CD4-positive, alpha-beta memory T cell (primary cell): ENCODE data around the gene DGKB. TPM values are rescaled to one million over a fixed set of nuclear protein-coding genes. Genes with fewer than 3 reads are reported as not detected.

Source experiments
- CTCF ChIA-PET: fragments of 350-600 bp; sonication (Branson Sonifier 250); formaldehyde crosslinking; loops from one replicate; lab custom pipeline; 2021; ENCODE audit warnings: inconsistent platforms; ENCODE audit not compliant: partially characterized antibody; lab: Charles Lee
- POLR2A ChIA-PET: fragments of 350-600 bp; sonication (Branson Sonifier 250); formaldehyde crosslinking; loops from one replicate; lab custom pipeline; 2021; ENCODE audit not compliant: partially characterized antibody; lab: Charles Lee
- DNase-seq, 5 donors: peaks; one replicate each; pipeline versions ENCODE4 v3.0.0 to v3.0.0-alpha.2; 2020 to 2022; ENCODE audit warnings: mixed read lengths in 1 of 5
- H3K27ac ChIP-seq: one replicate; pipeline ENCODE4 v1.7.0; 2013; ENCODE audit warnings: low read depth, low read length
- H3K27me3 ChIP-seq: 2 replicates; pipeline ENCODE4 v1.7.0; 2013; ENCODE audit warnings: mild to moderate bottlenecking, low read length, moderate library complexity; ENCODE audit not compliant: insufficient read depth
- H3K36me3 ChIP-seq: 2 replicates; pipeline ENCODE4 v1.7.0; 2013; ENCODE audit warnings: mild to moderate bottlenecking, low read length, moderate library complexity; ENCODE audit not compliant: insufficient read depth
- H3K4me1 ChIP-seq: 2 replicates; pipeline ENCODE4 v1.7.0; 2013; ENCODE audit warnings: mild to moderate bottlenecking, low read length, moderate library complexity; ENCODE audit not compliant: insufficient read depth
- H3K4me3 ChIP-seq, 2 donors: one replicate each; pipeline ENCODE4 v1.7.0; 2013; ENCODE audit warnings: low read length in 2 of 2, mild to moderate bottlenecking in 1 of 2
- H3K9me3 ChIP-seq, 2 donors: one replicate each; pipeline ENCODE4 v1.7.0; 2013; ENCODE audit warnings: low read length in 2 of 2, control low read depth in 1 of 2; ENCODE audit not compliant: control insufficient read depth in 1 of 2
- H3K27ac Mint-ChIP-seq, 7 donors: one replicate each; pipeline ENCODE4 v1.8.0; 2020 to 2021; ENCODE audit warnings: mixed read lengths in 7 of 7, mild to moderate bottlenecking in 6 of 7, inconsistent platforms in 3 of 7, moderate library complexity in 3 of 7
- H3K27me3 Mint-ChIP-seq, 2 donors: one replicate each; pipeline ENCODE4 v1.8.0; 2020 to 2021; ENCODE audit warnings: mixed read lengths in 2 of 2
- H3K36me3 Mint-ChIP-seq, 2 donors: one replicate each; pipeline ENCODE4 v1.8.0; 2020 to 2021; ENCODE audit warnings: mixed read lengths in 2 of 2, inconsistent platforms in 1 of 2, mild to moderate bottlenecking in 1 of 2
- H3K4me1 Mint-ChIP-seq, 4 donors: one replicate each; pipeline ENCODE4 v1.8.0; 2020 to 2021; ENCODE audit warnings: mixed read lengths in 4 of 4, mild to moderate bottlenecking in 1 of 4
- H3K4me3 Mint-ChIP-seq, 8 donors: one replicate each; pipeline ENCODE4 v1.8.0; 2020 to 2021; ENCODE audit warnings: mixed read lengths in 8 of 8, mild to moderate bottlenecking in 7 of 8, moderate library complexity in 6 of 8, inconsistent platforms in 3 of 8
- H3K9me3 Mint-ChIP-seq, 8 donors: one replicate each; pipeline ENCODE4 v1.8.0; 2020 to 2021; ENCODE audit warnings: mixed read lengths in 8 of 8, mild to moderate bottlenecking in 5 of 8, inconsistent platforms in 3 of 8, moderate library complexity in 1 of 8
- intact Hi-C: fragments of 100-400 bp; cut with micrococcal nuclease; formaldehyde crosslinking; loops from one replicate; pipeline ENCODE4 v1.15.1; 2023
- polyA plus RNA-seq, 2 donors: library from polyadenylated mRNA; unstranded; fragments of 300-500 nt; fragmentation: Illumina TruSeq; gene quantifications; one replicate each; pipeline ENCODE4 v1.2.3, GENCODE V29; 2021
- total RNA-seq, 2 experiments: library from RNA; stranded (reverse); gene quantifications; one replicate each; pipeline ENCODE4 v1.2.3, GENCODE V29; 2021

The DGKB gene
- total and polyA plus RNA-seq, 4 experiments from 2014 or later = not detected

DNA sequence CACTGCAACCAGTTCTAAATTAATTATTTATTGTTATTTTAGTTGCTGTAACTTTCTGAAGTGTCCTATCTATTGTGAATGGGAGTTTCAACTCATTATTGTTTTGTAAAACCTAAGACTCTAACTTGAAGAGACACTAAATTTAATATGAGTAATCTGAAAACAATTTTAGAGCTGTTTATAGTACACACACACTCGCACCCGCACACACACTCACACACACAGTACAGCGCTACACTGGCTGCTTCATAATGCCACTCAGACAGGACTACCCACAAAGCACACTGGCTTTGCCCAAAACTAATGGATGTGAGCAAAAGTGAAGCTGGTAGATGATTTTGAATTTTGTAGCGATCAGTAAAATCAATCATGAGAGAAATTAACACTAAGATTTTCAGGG lies 674.2 kb downstream of the DGKB start:
- Mint-ChIP-seq H3K9me3 (peaks cover 0 to 2% (median 0%) of the 10 kb centered on the region in 8 donors), H3K27me3 (no peaks in the 10 kb centered on the region), H3K4me3 (no peak overlapping the region), H3K4me1 (no peaks in the 10 kb centered on the region), H3K36me3 (no peaks in the 10 kb centered on the region), H3K27ac (no peak overlapping the region)
- H3K4me1 ChIP-seq = no peaks in the 10 kb centered on the region
- H3K27ac ChIP-seq = no peak overlapping the region
- H3K27me3 ChIP-seq = no peaks in the 10 kb centered on the region
- intact Hi-C loops = no loop called here
- no peak for DNase-seq
- H3K36me3 ChIP-seq = no peaks in the 10 kb centered on the region
- ChIA-PET POLR2A (no interaction called here), CTCF (no interaction called here)
- H3K4me3 ChIP-seq = no peak overlapping the region
- H3K9me3 ChIP-seq = no peaks in the 10 kb centered on the region

GRCh38 chr7:14226126-14226525 lies 676.4 kb downstream of the DGKB start:
- Mint-ChIP-seq H3K36me3 (no peaks in the 10 kb centered on the region), H3K4me1 (no peaks in the 10 kb centered on the region), H3K9me3 (peaks cover 0 to 2% (median 0%) of the 10 kb centered on the region in 8 donors), H3K27me3 (no peaks in the 10 kb centered on the region), H3K4me3 (no peak overlapping the region), H3K27ac (no peak overlapping the region)
- ChIA-PET CTCF (no interaction called here), POLR2A (no interaction called here)
- intact Hi-C loops = no loop called here
- Histone ChIP-seq H3K4me3 (no peak overlapping the region), H3K27ac (no peak overlapping the region), H3K36me3 (no peaks in the 10 kb centered on the region), H3K27me3 (no peaks in the 10 kb centered on the region), H3K4me1 (no peaks in the 10 kb centered on the region), H3K9me3 (no peaks in the 10 kb centered on the region)
- no peak for DNase-seq

- intact Hi-C loops = no loop called here
- ChIA-PET CTCF (no interaction called here), POLR2A (no interaction called here)
- Mint-ChIP-seq H3K27me3 (peaks cover 0 to 2% of the 10 kb centered on the region in 2 donors), H3K9me3 (no peaks in the 10 kb centered on the region), H3K36me3 (no peaks in the 10 kb centered on the region), H3K27ac (no peak overlapping the region), H3K4me3 (no peak overlapping the region), H3K4me1 (no peaks in the 10 kb centered on the region)
- Histone ChIP-seq H3K4me1 (no peaks in the 10 kb centered on the region), H3K36me3 (no peaks in the 10 kb centered on the region), H3K9me3 (no peaks in the 10 kb centered on the region), H3K27me3 (no peaks in the 10 kb centered on the region), H3K4me3 (no peak overlapping the region), H3K27ac (no peak overlapping the region)
- no peak for DNase-seq
Measured at GRCh38 chr7:14219125-14219524, 683.4 kb downstream of the DGKB start.

- DNase-seq = no peak
- POLR2A ChIA-PET = no interaction called here
Measured at GRCh38 chr7:14218338-14218737, 684.2 kb downstream of the DGKB start.

DNA sequence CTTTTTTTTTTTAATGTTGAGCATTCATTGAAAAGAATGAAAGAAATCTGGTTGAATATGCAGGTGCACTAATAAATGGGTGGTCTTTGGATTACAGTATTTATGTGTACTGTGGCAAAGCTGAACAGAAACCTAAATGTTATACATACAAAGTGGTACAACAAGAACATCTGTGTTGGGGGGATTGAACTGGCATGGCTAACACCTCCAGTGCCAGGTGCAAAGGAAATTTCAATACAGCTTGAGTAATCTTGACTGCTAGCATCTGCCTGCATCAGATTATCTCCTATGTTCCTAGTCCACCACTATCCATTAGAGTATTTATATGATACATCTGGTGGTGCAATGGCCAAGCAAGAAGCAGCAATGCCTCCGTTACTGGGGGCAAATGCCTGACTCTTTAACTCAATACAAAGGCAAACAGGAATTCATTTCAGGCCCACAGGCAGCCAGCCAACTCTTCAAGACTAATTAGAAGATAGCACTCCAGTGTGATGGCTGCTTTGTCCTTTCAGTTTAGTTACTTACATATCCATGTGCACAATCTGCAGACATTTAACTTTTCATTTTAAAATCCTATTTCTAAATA lies 692.6 kb downstream of the DGKB start:
- no peak for DNase-seq
- CTCF ChIA-PET = no interaction called here
- POLR2A ChIA-PET = no interaction called here

More at GRCh38 chr7:14218338-14218737, 684.2 kb downstream of the DGKB start:
- Histone ChIP-seq H3K27ac (no peak overlapping the region), H3K36me3 (no peaks in the 10 kb centered on the region), H3K4me1 (no peaks in the 10 kb centered on the region), H3K27me3 (no peaks in the 10 kb centered on the region), H3K4me3 (no peak overlapping the region), H3K9me3 (no peaks in the 10 kb centered on the region)
- H3K4me1 Mint-ChIP-seq = no peaks in the 10 kb centered on the region
- H3K9me3 Mint-ChIP-seq = no peaks in the 10 kb centered on the region
- H3K36me3 Mint-ChIP-seq = no peaks in the 10 kb centered on the region
- H3K4me3 Mint-ChIP-seq = no peak overlapping the region
- peaks cover 0 to 3% of the 10 kb centered on the region in 2 donors for H3K27me3 Mint-ChIP-seq
- intact Hi-C loops = no loop called here
- no peak overlapping the region for H3K27ac Mint-ChIP-seq
- CTCF ChIA-PET = no interaction called here

DNA sequence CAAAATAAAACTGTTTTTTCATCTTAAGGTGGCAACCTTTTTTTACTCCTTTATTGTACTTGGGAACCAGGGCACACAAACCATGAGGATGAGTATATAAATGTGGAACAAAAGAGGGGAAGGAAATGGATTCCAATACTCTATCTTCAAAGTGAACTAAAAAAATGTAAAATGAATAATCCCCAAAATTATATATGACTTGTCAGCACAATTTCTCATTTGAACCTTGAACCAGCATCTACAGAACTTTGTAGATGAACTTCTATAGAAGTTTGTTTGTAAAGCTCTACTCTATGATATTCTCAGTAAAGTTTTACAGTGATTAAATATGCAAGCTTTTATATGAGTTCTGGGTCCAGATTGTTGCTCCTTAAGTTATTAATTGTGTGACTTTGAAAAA lies 694.8 kb downstream of the DGKB start:
- Mint-ChIP-seq H3K36me3 (no peaks in the 10 kb centered on the region), H3K27me3 (no peaks in the 10 kb centered on the region), H3K27ac (no peak overlapping the region), H3K4me1 (peaks cover 0 to 1% (median 0%) of the 10 kb centered on the region in 4 donors), H3K4me3 (no peak overlapping the region), H3K9me3 (no peaks in the 10 kb centered on the region)
- DNase-seq = no peak
- H3K4me1 ChIP-seq = no peaks in the 10 kb centered on the region
- H3K27me3 ChIP-seq = no peaks in the 10 kb centered on the region
- ChIA-PET CTCF (no interaction called here), POLR2A (no interaction called here)
- intact Hi-C loops = no loop called here
- H3K4me3 ChIP-seq = no peak overlapping the region
- H3K27ac ChIP-seq = no peak overlapping the region
- no peaks in the 10 kb centered on the region for H3K9me3 ChIP-seq
- H3K36me3 ChIP-seq = no peaks in the 10 kb centered on the region

More for the DNA sequence above, 692.6 kb downstream of the DGKB start:
- no peaks in the 10 kb centered on the region for H3K36me3 Mint-ChIP-seq
- H3K9me3 ChIP-seq = no peaks in the 10 kb centered on the region
- H3K4me3 ChIP-seq = no peak overlapping the region
- peaks cover 0 to 3% of the 10 kb centered on the region in 2 donors for H3K27me3 Mint-ChIP-seq
- H3K4me3 Mint-ChIP-seq = no peak overlapping the region
- no peaks in the 10 kb centered on the region for H3K27me3 ChIP-seq
- H3K36me3 ChIP-seq = no peaks in the 10 kb centered on the region
- no peak overlapping the region for H3K27ac Mint-ChIP-seq
- intact Hi-C loops = no loop called here
- no peak overlapping the region for H3K27ac ChIP-seq
- no peaks in the 10 kb centered on the region for H3K9me3 Mint-ChIP-seq
- H3K4me1 ChIP-seq = no peaks in the 10 kb centered on the region
- peaks cover 0 to 1% (median 0%) of the 10 kb centered on the region in 4 donors for H3K4me1 Mint-ChIP-seq

- no peaks in the 10 kb centered on the region for H3K9me3 ChIP-seq
- no peak overlapping the region for H3K27ac ChIP-seq
- H3K4me3 Mint-ChIP-seq = no peak overlapping the region
- H3K9me3 Mint-ChIP-seq = no peaks in the 10 kb centered on the region
- no peaks in the 10 kb centered on the region for H3K27me3 ChIP-seq
- no peaks in the 10 kb centered on the region for H3K36me3 Mint-ChIP-seq
- no peaks in the 10 kb centered on the region for H3K4me1 ChIP-seq
- no peak overlapping the region for H3K4me3 ChIP-seq
- no peak overlapping the region for H3K27ac Mint-ChIP-seq
- H3K4me1 Mint-ChIP-seq = peaks cover 0 to 1% (median 0%) of the 10 kb centered on the region in 4 donors
- CTCF ChIA-PET = no interaction called here
- no peaks in the 10 kb centered on the region for H3K27me3 Mint-ChIP-seq
- POLR2A ChIA-PET = no interaction called here
- H3K36me3 ChIP-seq = no peaks in the 10 kb centered on the region
- intact Hi-C loops = no loop called here
- no peak for DNase-seq
Measured at GRCh38 chr7:14207138-14207537, 695.4 kb downstream of the DGKB start.
